ENCODE results near the gene IARS2.

GRCh38 chr1:220184506-220184905, 90.6 kb downstream of the IARS2 start:
- TF ChIP-seq, protein P1, sequence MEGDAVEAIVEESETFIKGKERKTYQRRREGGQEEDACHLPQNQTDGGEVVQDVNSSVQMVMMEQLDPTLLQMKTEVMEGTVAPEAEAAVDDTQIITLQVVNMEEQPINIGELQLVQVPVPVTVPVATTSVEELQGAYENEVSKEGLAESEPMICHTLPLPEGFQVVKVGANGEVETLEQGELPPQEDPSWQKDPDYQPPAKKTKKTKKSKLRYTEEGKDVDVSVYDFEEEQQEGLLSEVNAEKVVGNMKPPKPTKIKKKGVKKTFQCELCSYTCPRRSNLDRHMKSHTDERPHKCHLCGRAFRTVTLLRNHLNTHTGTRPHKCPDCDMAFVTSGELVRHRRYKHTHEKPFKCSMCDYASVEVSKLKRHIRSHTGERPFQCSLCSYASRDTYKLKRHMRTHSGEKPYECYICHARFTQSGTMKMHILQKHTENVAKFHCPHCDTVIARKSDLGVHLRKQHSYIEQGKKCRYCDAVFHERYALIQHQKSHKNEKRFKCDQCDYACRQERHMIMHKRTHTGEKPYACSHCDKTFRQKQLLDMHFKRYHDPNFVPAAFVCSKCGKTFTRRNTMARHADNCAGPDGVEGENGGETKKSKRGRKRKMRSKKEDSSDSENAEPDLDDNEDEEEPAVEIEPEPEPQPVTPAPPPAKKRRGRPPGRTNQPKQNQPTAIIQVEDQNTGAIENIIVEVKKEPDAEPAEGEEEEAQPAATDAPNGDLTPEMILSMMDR (IDR thresholded peaks at IDR 0.05; ENCODE audit: low read depth, low read length): no peak
- no peak for TF ChIP-seq EZH2phosphoT487 (IDR thresholded peaks at IDR 0.05; ENCODE audit: low read depth)
